NCI-H446 treated with DMSO at 0.1 percent for 48 hours (cell line): ENCODE results near the gene SLC12A9.
"Not testable (repeated sequence)": the region's sequence is repeated elsewhere in the genome, so short reads cannot be mapped to it uniquely, and the experiment has no call there.

Experiments used
- DNase-seq: peaks from one replicate; lab custom pipeline; 2025; lab: John Stamatoyannopoulos, UW

SLC12A9 gene

GRCh38 chr7:100852048-100852872 is at the start of gene SLC12A9:
Gene SLC12A9 (plus strand): TSS chr7:100852713. CDS start chr7:100854198, 1,485 bp downstream.
- peak; percentile 56 for DNase-seq

DNA sequence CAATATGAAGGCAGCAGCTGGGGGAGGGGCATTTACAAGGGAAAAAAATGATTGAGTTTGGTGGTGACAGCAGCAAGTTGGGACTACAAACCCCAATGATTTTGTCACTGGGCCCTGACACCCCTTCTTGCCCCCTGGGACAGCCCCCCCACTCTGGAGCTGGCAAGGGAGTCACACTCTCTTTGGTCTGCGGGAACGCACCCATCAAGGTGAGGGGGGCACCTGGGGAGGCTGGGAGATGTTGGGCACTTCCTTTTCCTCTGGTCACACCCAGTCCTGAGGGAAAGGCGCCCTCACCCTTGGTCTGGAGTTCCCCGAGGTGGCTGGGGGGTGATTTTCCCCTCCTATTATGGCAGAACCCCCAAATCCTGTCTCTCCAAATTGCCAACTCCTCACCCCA is 49.6 kb upstream of the SLC12A9 start:
- no peak for DNase-seq

- peak; percentile 72 for DNase-seq
Observed at GRCh38 chr7:100803398-100804161, 48.9 kb upstream of the SLC12A9 start.

DNA sequence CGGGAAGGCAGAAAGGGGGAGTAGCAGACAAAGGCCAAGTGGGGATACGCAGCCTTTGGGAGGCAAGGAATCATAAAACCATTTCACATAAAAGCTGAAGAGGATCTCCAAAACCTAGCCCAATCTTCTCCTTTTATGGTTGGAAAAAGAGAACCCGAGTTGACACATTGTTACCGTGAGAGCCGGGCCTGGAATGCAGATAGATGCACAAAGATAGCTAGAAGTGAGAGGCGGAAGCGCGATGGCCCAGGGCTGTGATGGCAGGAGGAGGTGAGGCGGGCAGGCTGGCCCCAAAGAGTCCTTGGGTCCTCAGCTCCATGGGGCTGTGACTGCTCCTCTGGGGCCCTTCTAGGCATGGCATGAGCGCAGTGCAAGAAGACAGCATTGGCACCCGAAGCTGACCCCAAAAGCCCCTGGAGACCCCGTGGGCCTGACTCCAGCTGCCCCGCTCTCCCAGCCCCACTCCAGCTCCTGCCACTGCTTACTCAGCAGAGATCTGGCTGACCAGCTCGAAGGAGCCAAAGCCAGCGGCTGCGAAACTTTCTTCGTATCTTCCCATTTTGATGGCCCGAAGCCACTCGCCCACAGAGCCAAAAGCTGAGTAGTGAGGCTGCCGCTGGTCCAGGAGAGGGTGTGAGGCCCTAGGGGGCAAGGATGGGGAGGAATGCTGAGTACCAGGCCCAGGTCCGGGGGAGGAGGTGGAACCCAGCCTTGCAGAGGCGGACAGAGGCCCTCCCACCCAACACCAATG is 47.7 kb upstream of the SLC12A9 start:
- no peak for DNase-seq

- DNase-seq = no peak
Observed at GRCh38 chr7:100806276-100806675, 46.2 kb upstream of the SLC12A9 start.

- DNase-seq = not testable (repeated sequence)
Observed at GRCh38 chr7:100806883-100807282, 45.6 kb upstream of the SLC12A9 start.

DNA sequence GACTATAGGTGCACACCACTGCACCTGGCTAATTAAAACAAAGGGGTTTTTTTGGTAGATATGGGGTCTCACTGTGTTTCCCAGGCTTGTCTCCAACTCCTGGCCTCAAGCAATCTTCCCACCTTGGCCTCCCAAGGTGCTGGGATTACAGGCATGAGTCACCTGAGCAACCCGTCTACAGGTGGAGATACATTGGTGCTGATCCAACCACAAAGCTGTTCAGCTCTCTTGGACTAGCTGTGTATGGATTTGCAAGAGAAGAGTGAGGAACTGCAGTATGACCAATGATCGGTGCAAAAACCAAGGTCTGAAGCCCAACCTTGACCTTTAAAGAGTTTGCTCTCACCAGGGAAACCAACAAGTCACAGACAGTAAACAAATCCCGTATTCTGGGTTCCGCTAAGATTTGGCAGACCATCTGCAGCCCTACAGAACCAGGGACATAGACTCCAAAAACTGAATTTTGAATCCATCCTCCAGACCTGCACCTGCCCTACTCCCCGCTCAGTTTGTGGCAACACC is 44.1 kb upstream of the SLC12A9 start:
- DNase-seq = no peak

DNA sequence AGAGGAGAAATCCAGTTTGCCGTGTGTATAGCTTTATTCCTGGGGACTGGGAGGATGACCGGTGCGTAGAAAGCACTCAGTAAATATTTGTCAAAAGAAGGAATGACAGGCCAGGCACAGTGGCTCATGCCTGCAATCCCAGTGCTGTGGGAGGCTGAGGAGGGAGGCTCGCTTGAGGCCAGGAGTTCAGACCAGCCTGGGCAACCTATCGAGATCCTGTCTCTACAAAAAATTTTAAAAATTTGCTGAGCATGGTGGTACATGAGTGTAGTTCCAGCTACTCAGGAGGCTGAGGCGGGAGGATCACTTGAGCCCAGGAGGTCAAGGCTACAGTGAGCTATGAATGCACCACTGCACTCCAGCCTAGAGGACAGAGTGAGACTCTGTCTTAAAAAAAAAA is 41.0 kb upstream of the SLC12A9 start:
- DNase-seq = no peak

DNA sequence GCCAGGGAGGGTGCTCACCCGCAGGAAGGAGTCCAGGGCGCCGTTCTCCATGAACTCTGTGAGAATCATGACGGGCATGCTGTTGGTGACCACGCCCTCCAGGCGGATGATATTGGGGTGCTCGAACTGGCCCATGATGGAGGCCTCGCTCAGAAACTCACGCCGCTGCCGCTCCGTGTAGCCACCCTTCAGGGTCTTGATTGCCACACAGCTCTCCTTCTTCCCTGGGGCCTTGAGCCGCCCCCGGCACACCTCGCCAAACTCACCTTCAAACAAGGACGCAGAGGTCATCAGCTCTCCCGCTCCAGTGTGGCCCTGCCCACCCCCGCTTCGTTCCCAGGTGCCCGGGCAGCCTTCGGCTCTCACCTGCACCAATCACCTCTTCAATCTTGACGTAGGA is 39.8 kb upstream of the SLC12A9 start:
- no peak for DNase-seq

GRCh38 chr7:100816515-100816914 is 36.0 kb upstream of the SLC12A9 start:
- not testable (repeated sequence) for DNase-seq

- DNase-seq = no peak
Observed at GRCh38 chr7:100817097-100817496, 35.4 kb upstream of the SLC12A9 start.

DNA sequence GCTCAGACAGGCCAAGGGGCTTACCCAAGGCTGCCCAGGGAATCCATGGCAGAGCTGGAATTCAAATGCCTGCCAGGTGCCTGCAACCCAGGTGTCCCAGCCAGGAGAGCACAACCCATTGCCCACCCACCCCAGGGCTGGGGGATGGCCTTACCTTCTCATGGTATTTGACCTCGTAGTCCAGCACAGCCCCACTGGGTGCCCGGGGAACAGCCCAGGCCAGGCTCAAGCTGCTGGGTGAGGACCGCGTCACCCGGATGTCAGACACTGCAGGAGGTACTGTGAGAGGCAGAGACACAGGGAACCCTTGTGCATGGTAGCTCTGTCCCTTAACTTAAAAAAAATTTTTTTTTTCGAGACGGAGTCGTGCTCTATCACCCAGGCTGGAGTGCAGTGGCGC is 34.1 kb upstream of the SLC12A9 start:
- no peak for DNase-seq

- DNase-seq = no peak
Observed at GRCh38 chr7:100818825-100819224, 33.7 kb upstream of the SLC12A9 start.

- DNase-seq = no peak
Observed at GRCh38 chr7:100819586-100819985, 32.9 kb upstream of the SLC12A9 start.

GRCh38 chr7:100822236-100823139 is 30.0 kb upstream of the SLC12A9 start:
- DNase-seq = no peak

DNA sequence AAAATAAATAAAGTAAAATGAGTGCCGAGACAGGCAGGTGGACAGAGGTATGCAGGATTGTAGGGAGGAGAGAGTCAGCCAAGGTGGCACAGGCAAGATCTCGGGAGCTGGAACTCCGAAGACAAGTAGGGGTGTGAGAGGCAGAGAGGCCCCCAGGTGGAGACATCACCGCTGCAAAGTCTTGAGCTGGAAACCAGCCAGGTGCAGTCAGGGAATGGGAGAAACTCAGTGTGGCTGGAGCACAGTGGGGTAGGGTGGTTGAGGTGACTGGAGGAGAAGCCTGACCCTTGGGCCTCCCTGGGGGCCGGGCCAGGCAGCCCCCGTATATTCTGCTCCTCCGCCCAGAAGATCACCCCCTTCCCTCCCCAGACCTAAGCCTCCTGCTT is 29.4 kb upstream of the SLC12A9 start:
- DNase-seq = no peak

DNA sequence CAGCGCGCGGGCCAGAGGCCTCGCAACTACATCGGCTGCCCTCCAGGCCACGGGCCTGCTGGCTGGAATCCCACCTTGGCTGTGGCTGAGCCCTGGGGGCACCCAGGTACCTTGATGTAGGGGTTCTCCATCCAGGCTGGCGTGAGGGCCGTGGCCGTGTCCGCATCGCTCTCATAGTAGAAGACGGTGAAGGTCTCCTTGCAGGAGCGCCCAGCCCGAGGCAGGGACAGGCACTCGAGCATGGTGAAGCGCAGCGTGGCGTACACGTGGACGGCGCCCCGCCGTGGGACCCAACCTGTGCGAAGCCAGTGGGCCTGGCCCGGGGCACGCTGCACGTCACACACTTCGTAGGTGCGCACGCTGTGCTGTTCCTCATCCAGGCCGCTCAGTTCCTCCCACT is 29.0 kb upstream of the SLC12A9 start:
- no peak for DNase-seq

GRCh38 chr7:100824499-100825214 is 27.9 kb upstream of the SLC12A9 start:
- DNase-seq = no peak

GRCh38 chr7:100825215-100825671 is 27.3 kb upstream of the SLC12A9 start:
- no peak for DNase-seq

- no peak for DNase-seq
Observed at GRCh38 chr7:100825751-100826513, 26.6 kb upstream of the SLC12A9 start.
